Middle frontal gyrus (tissue), 1 donor: Measurements from ENCODE around the gene CCDC70.
"Not testable (repeated sequence)": the region's sequence is repeated elsewhere in the genome, so short reads cannot be mapped to it uniquely, and the experiment has no call there.

ENCODE experiments used
- DNase-seq: peaks from one replicate; pipeline ENCODE4 v3.0.0-alpha.2; 2015; ENCODE audit warnings: low spot score; ENCODE audit errors: extremely low spot score

Gene CCDC70

GRCh38 chr13:51861723-51862300, at the start of gene CCDC70:
CCDC70 (plus strand) TSS chr13:51861969; CDS start chr13:51865412, 3,443 bp downstream.
- DNase-seq: no peak

GRCh38 chr13:51814071-51814470, 47.7 kb upstream of the CCDC70 start:
- no peak for DNase-seq

GRCh38 chr13:51814825-51815650, 46.7 kb upstream of the CCDC70 start:
- peak; percentile 28 for DNase-seq

- DNase-seq: no peak
These were observed 45.9 kb upstream of the CCDC70 start for GRCh38 chr13:51815848-51816247.

GRCh38 chr13:51816604-51817249, 45.0 kb upstream of the CCDC70 start:
- no peak for DNase-seq

- DNase-seq: no peak
These were observed 44.1 kb upstream of the CCDC70 start for GRCh38 chr13:51817717-51818116.

- DNase-seq: no peak
These were observed 43.5 kb upstream of the CCDC70 start for GRCh38 chr13:51818276-51818675.

- no peak for DNase-seq
These were observed 42.8 kb upstream of the CCDC70 start for GRCh38 chr13:51818781-51819511.

GRCh38 chr13:51819544-51819943, 42.2 kb upstream of the CCDC70 start:
- DNase-seq: no peak

GRCh38 chr13:51820016-51820597, 41.7 kb upstream of the CCDC70 start:
- DNase-seq: no peak

GRCh38 chr13:51821606-51822005, 40.2 kb upstream of the CCDC70 start:
- DNase-seq: no peak

- DNase-seq: no peak
These were observed 39.5 kb upstream of the CCDC70 start for GRCh38 chr13:51822106-51822815.

GRCh38 chr13:51823359-51823758, 38.4 kb upstream of the CCDC70 start:
- no peak for DNase-seq

GRCh38 chr13:51823863-51824262, 37.9 kb upstream of the CCDC70 start:
- DNase-seq: no peak

- not testable (repeated sequence) for DNase-seq
These were observed 37.1 kb upstream of the CCDC70 start for GRCh38 chr13:51824712-51825111.

GRCh38 chr13:51825165-51825592, 36.6 kb upstream of the CCDC70 start:
- no peak for DNase-seq

- no peak for DNase-seq
These were observed 36.0 kb upstream of the CCDC70 start for GRCh38 chr13:51825681-51826254.

- no peak for DNase-seq
These were observed 35.2 kb upstream of the CCDC70 start for GRCh38 chr13:51826606-51827005.

GRCh38 chr13:51827254-51827653, 34.5 kb upstream of the CCDC70 start:
- DNase-seq: no peak
